A549 (cell line): Measurements from ENCODE around the gene MYEOV. TPM values are rescaled to one million over a fixed set of nuclear protein-coding genes. Genes with fewer than 3 reads are reported as not detected.

Experiments used
- ATAC-seq, 2 experiments: fragments of 200-7000 bp in 1 of 2; fragments of >200 bp in 1 of 2; cut with Nextera tagmentation in 1 of 2; cut with Tn5 transposase in 1 of 2; 3 replicates each; pipeline versions ENCODE4 v1.8.0 to v1.9.1; 2018 to 2020; ENCODE audit warnings: mild to moderate bottlenecking in 1 of 2, moderate library complexity in 1 of 2
- CTCF ChIA-PET: fragments of 300-600 bp; sonication (Branson Sonifier 250); formaldehyde crosslinking; extraction: SDS; loops from one replicate; lab custom pipeline; 2021; ENCODE audit warnings: antibody characterized with exemption, inconsistent platforms; lab: Yijun Ruan, JAX
- POLR2A ChIA-PET: fragments of 350-600 bp; formaldehyde crosslinking; extraction: SDS; loops from one replicate; lab custom pipeline; 2021; ENCODE audit warnings: antibody characterized with exemption, inconsistent platforms; lab: Yijun Ruan, JAX
- DNase-seq, 2 experiments: peaks; one replicate each; pipeline versions ENCODE4 v3.0.0 to v3.0.0-alpha.2; 2011 to 2016; ENCODE audit warnings: low read depth in 1 of 2, low spot score in 1 of 2
- FAIRE-seq: peaks from 2 replicates; lab custom pipeline; 2011; peaks lifted over from hg19 to GRCh38; lab: Jason Lieb, UNC
- H3K27ac ChIP-seq, 2 experiments: fragments of >200 bp; sonication (Bioruptor Twin); formaldehyde crosslinking; 3 replicates each; pipeline ENCODE4 v1.5.1; 2016 to 2017
- H3K4me1 ChIP-seq: fragments of >200 bp; sonication (Bioruptor Twin); formaldehyde crosslinking; 3 replicates; pipeline ENCODE4 v1.6.1; 2016
- H3K4me2 ChIP-seq: fragments of >200 bp; sonication (Bioruptor Twin); formaldehyde crosslinking; 3 replicates; pipeline ENCODE4 v1.6.1; 2016
- H3K4me3 ChIP-seq: fragments of >200 bp; sonication (Bioruptor Twin); formaldehyde crosslinking; 3 replicates; pipeline ENCODE4 v1.5.1; 2016
- H3K9me3 ChIP-seq: fragments of >200 bp; sonication (Bioruptor Twin); formaldehyde crosslinking; 3 replicates; pipeline ENCODE4 v1.6.1; 2016
- BCL3 ChIP-seq: fragments of >200 bp; sonication (Bioruptor Twin); formaldehyde crosslinking; IDR thresholded peaks from 3 replicates; pipeline ENCODE4 v1.6.1; 2016
- CEBPB ChIP-seq, 2 experiments: fragments of >200 bp in 1 of 2; sonication (Bioruptor Twin) in 1 of 2; formaldehyde crosslinking in 1 of 2; IDR thresholded peaks; 2 replicates each; pipeline ENCODE4 v1.6.1; 2012 to 2016
- CHD2 ChIP-seq: fragments of 150-350 bp; IDR thresholded peaks from 2 replicates; pipeline ENCODE4 v1.6.1; 2014; ENCODE audit warnings: low read length; ENCODE audit not compliant: partially characterized antibody
- CTCF ChIP-seq: fragments of >200 bp; sonication (Bioruptor Twin); formaldehyde crosslinking; IDR thresholded peaks from 3 replicates; pipeline ENCODE4 v1.5.1; 2016
- E2F6 ChIP-seq: IDR thresholded peaks from 2 replicates; pipeline ENCODE4 v1.6.1; 2012; ENCODE audit warnings: low read depth, borderline replicate concordance
- FOSL2 ChIP-seq, 2 experiments: fragments of 450-650 bp in 1 of 2; fragments of >200 bp in 1 of 2; sonication (Bioruptor Twin) in 1 of 2; formaldehyde crosslinking; IDR thresholded peaks; 2 replicates each; pipeline versions ENCODE4 v1.5.0 to v1.6.1; 2016 to 2020; ENCODE audit warnings: mild to moderate bottlenecking in 1 of 2, moderate library complexity in 1 of 2
- FOXS1 ChIP-seq: fragments of 250-450 bp; sonication (Bioruptor Pico); IDR thresholded peaks from 2 replicates; pipeline ENCODE4 v1.5.0; 2020; ENCODE audit warnings: mild to moderate bottlenecking, moderate library complexity
- HMGXB4 ChIP-seq: fragments of 250-450 bp; sonication (Bioruptor Pico); IDR thresholded peaks from 2 replicates; pipeline ENCODE4 v1.5.0; 2021; ENCODE audit warnings: mild to moderate bottlenecking, moderate library complexity, borderline replicate concordance
- HOXA7 ChIP-seq: fragments of 250-450 bp; sonication (Bioruptor Pico); IDR thresholded peaks from 2 replicates; pipeline ENCODE4 v1.5.0; 2020; ENCODE audit warnings: mild to moderate bottlenecking, moderate library complexity
- KDM5A ChIP-seq: fragments of 200-600 bp; sonication (generic); IDR thresholded peaks from 2 replicates; pipeline ENCODE4 v1.6.1; 2016; ENCODE audit warnings: antibody characterized with exemption, mild to moderate bottlenecking
- MYC ChIP-seq: IDR thresholded peaks from 2 replicates; pipeline ENCODE4 v1.6.1; 2012; ENCODE audit warnings: mild to moderate bottlenecking, inconsistent platforms, low read length, improper control_type of control experiment, borderline replicate concordance
- PHF8 ChIP-seq: fragments of 200-600 bp; sonication (generic); IDR thresholded peaks from 2 replicates; pipeline ENCODE4 v1.6.1; 2016; ENCODE audit warnings: low read depth, mild to moderate bottlenecking, antibody characterized with exemption, moderate library complexity, borderline replicate concordance
- REST ChIP-seq: fragments of 200-600 bp; sonication (generic); IDR thresholded peaks from 2 replicates; pipeline ENCODE4 v1.6.1; 2016; ENCODE audit warnings: antibody characterized with exemption, mild to moderate bottlenecking, moderate library complexity
- SMC3 ChIP-seq: fragments of >200 bp; sonication (Bioruptor Twin); formaldehyde crosslinking; IDR thresholded peaks from 3 replicates; pipeline ENCODE4 v1.6.1; 2018; ENCODE audit warnings: inconsistent platforms
- TFCP2L1 ChIP-seq: fragments of 250-450 bp; sonication (Bioruptor Pico); IDR thresholded peaks from 2 replicates; pipeline ENCODE4 v1.5.0; 2021; ENCODE audit warnings: mild to moderate bottlenecking
- TP53 ChIP-seq: fragments of 250-450 bp; sonication (Bioruptor Pico); IDR thresholded peaks from 2 replicates; pipeline ENCODE4 v1.5.0; 2021; ENCODE audit warnings: mild to moderate bottlenecking, moderate library complexity
- ZC3H11A ChIP-seq: fragments of 450-650 bp; IDR thresholded peaks from 2 replicates; pipeline ENCODE4 v1.6.1; 2014; ENCODE audit warnings: antibody characterized with exemption, mild to moderate bottlenecking
- ZNF302 ChIP-seq: fragments of 250-450 bp; sonication (Bioruptor Pico); IDR thresholded peaks from 2 replicates; pipeline ENCODE4 v1.9.0; 2021; ENCODE audit warnings: inconsistent platforms, mild to moderate bottlenecking, moderate library complexity
- ZSCAN20 ChIP-seq: fragments of 250-450 bp; sonication (Bioruptor Pico); IDR thresholded peaks from 2 replicates; pipeline ENCODE4 v1.8.0; 2022; ENCODE audit warnings: mild to moderate bottlenecking, moderate library complexity
- WGBS: methylation state at CpG from one replicate; pipeline ENCODE4 v1.1.6; 2017; ENCODE audit errors: missing lambda C conversion rate; 5-methylcytosine and 5-hydroxymethylcytosine counted together
- polyA plus RNA-seq, 4 experiments: library from polyadenylated mRNA; depleted of rRNA in 3 of 4; stranded (reverse); fragments of >200 nt; fragmentation: RNase III in 1 of 4; extraction: RNeasy Plus Mini Kit Qiagen cat#74134 plus additional on column Dnase treatment in 1 of 4; gene quantifications; 2 replicates in 3 of 4; 3 replicates in 1 of 4; pipeline ENCODE4 v1.2.3, GENCODE V29; 2011 to 2017
- TF ChIP-seq, protein P1 (sequence below): fragments of >200 bp; sonication (Bioruptor Twin); formaldehyde crosslinking; IDR thresholded peaks from 2 replicates; pipeline ENCODE4 v1.6.1; 2016
- TF ChIP-seq, protein P2 (sequence below): fragments of 250-450 bp; sonication (Bioruptor Pico); IDR thresholded peaks from 2 replicates; pipeline ENCODE4 v1.5.0; 2020; ENCODE audit warnings: low read depth, mild to moderate bottlenecking, moderate library complexity

The MYEOV gene
- polyA plus RNA-seq, 2 of the 4 experiments (the other 2 are of a cell fraction), result 92.3 to 102 TPM

GRCh38 chr11:69251639-69252489 lies 42.1 kb upstream of the MYEOV start:
- ATAC-seq, result no peak
- ChIA-PET CTCF (no interaction called here), POLR2A (no interaction called here)
- no peak for TF ChIP-seq ZSCAN20 (CRISPR knock-in tag)
- no peak for TF ChIP-seq E2F6
- TF ChIP-seq TP53 (CRISPR knock-in tag), result no peak
- TF ChIP-seq SMC3, result no peak
- no peak for TF ChIP-seq HOXA7 (CRISPR knock-in tag)
- no peak for TF ChIP-seq TFCP2L1 (CRISPR knock-in tag)
- no peak for TF ChIP-seq CEBPB (IDR thresholded peaks at IDR 0.05)
- no peak for TF ChIP-seq KDM5A
- TF ChIP-seq HMGXB4, result no peak
- TF ChIP-seq BCL3, result no peak
- TF ChIP-seq FOSL2 (IDR thresholded peaks at IDR 0.05), result no peak
- no peak for TF ChIP-seq FOSL2 (CRISPR knock-in tag; IDR thresholded peaks at IDR 0.05)
- TF ChIP-seq, protein P1, sequence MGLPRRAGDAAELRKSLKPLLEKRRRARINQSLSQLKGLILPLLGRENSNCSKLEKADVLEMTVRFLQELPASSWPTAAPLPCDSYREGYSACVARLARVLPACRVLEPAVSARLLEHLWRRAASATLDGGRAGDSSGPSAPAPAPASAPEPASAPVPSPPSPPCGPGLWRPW, result no peak
- TF ChIP-seq CHD2, result no peak
- TF ChIP-seq PHF8, result no peak
- WGBS, result 85% methylated on average over 24 of the region's 31 CpGs
- peaks cover 24% of the 10 kb centered on the region for H3K9me3 ChIP-seq
- no peak for FAIRE-seq
- no peaks in the 10 kb centered on the region for H3K4me1 ChIP-seq
- DNase-seq, result no peak
- H3K27ac ChIP-seq, result no peak overlapping the region
- no peak overlapping the region for H3K4me3 ChIP-seq
- H3K4me2 ChIP-seq, result no peak overlapping the region

DNA sequence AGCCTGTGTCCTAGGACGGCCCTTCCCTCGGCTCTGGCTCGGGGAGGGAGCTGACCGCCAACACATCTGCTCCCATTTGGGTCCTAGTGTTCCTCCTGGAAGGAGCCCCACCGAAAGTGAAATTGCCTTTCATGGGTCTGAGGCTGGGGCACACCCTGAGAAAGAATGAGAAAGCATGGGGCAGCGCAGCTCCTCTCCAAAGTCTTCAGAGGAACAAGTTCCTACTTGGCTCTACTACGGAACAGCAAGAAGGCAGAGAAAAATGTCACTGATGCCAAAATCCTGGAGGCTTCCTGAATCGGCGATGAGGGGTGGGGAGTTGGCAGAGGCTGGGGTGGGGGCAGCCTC lies 41.5 kb upstream of the MYEOV start:
- FAIRE-seq (no peak), ATAC-seq (no peak), DNase-seq (no peak)
- POLR2A ChIA-PET, result no interaction called here
- H3K27ac ChIP-seq, result no peak overlapping the region
- 44% methylated on average over 3 of the region's 9 CpGs for WGBS
- peaks cover 24% of the 10 kb centered on the region for H3K9me3 ChIP-seq
- no peaks in the 10 kb centered on the region for H3K4me1 ChIP-seq
- no peak overlapping the region for H3K4me2 ChIP-seq
- CTCF ChIA-PET, result no interaction called here
- H3K4me3 ChIP-seq, result no peak overlapping the region
- TF ChIP-seq HMGXB4, result no peak
- TF ChIP-seq ZNF302, result no peak
- TF ChIP-seq REST, result no peak
- no peak for TF ChIP-seq ZSCAN20 (CRISPR knock-in tag)
- no peak for TF ChIP-seq TFCP2L1 (CRISPR knock-in tag)
- TF ChIP-seq CTCF, result no peak
- TF ChIP-seq, protein P2, sequence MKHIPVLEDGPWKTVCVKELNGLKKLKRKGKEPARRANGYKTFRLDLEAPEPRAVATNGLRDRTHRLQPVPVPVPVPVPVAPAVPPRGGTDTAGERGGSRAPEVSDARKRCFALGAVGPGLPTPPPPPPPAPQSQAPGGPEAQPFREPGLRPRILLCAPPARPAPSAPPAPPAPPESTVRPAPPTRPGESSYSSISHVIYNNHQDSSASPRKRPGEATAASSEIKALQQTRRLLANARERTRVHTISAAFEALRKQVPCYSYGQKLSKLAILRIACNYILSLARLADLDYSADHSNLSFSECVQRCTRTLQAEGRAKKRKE, result no peak
- TF ChIP-seq E2F6, result no peak
- TF ChIP-seq ZC3H11A, result no peak
- no peak for TF ChIP-seq MYC
- no peak for TF ChIP-seq FOXS1
